DND-41 (cell line): ENCODE results near the gene MAP4K3.

Experiments
- ATAC-seq: fragments of 200-7000 bp; cut with Tn5 transposase; 3 replicates; pipeline ENCODE4 v1.9.1; 2021; ENCODE audit warnings: low read depth; ENCODE audit not compliant: insufficient read depth
- DNase-seq: peaks from one replicate; pipeline ENCODE4 v3.0.0-alpha.2; 2020
- H2AFZ ChIP-seq: 2 replicates; pipeline ENCODE4 v1.6.0; 2012; ENCODE audit warnings: low read depth, low read length
- H3K27ac ChIP-seq: 2 replicates; pipeline ENCODE4 v1.5.1; 2012; ENCODE audit warnings: low read length, inconsistent platforms
- H3K27me3 ChIP-seq: fragments of 200-600 bp; sonication (generic); 2 replicates; pipeline ENCODE4 v1.6.0; 2012; ENCODE audit warnings: low read length, mild to moderate bottlenecking, inconsistent platforms; ENCODE audit not compliant: insufficient read depth, poor library complexity
- H3K36me3 ChIP-seq: 2 replicates; pipeline ENCODE4 v1.5.1; 2012; ENCODE audit warnings: low read length, inconsistent platforms; ENCODE audit not compliant: insufficient read depth
- H3K4me1 ChIP-seq: 2 replicates; pipeline ENCODE4 v1.5.1; 2012; ENCODE audit warnings: mild to moderate bottlenecking, low read length; ENCODE audit not compliant: insufficient read depth
- H3K4me2 ChIP-seq: 2 replicates; pipeline ENCODE4 v1.6.0; 2012; ENCODE audit warnings: mild to moderate bottlenecking, moderate library complexity, low read length, inconsistent platforms; ENCODE audit not compliant: insufficient read depth
- H3K4me3 ChIP-seq, 2 experiments: fragments of 200-600 bp in 1 of 2; shearing (Covaris generic) in 1 of 2; 2 replicates each; pipeline ENCODE4 v1.5.1; 2012 to 2016; ENCODE audit warnings: inconsistent platforms in 2 of 2, low read length in 2 of 2, mild to moderate bottlenecking in 2 of 2, low read depth in 1 of 2, moderate library complexity in 1 of 2
- H3K79me2 ChIP-seq: 2 replicates; pipeline ENCODE4 v1.6.0; 2012; ENCODE audit warnings: low read length, inconsistent platforms; ENCODE audit not compliant: insufficient read depth
- H3K9ac ChIP-seq: 2 replicates; pipeline ENCODE4 v1.6.0; 2012; ENCODE audit warnings: low read depth, mild to moderate bottlenecking, inconsistent platforms, low read length, moderate library complexity
- H3K9me3 ChIP-seq: 2 replicates; pipeline ENCODE4 v1.5.1; 2012; ENCODE audit warnings: low read length, moderate library complexity, mild to moderate bottlenecking, inconsistent platforms; ENCODE audit not compliant: insufficient read depth, severe bottlenecking
- H4K20me1 ChIP-seq: 2 replicates; pipeline ENCODE4 v1.6.0; 2012; ENCODE audit warnings: low read length; ENCODE audit not compliant: insufficient read depth
- EZH2 ChIP-seq: IDR thresholded peaks from 3 replicates; pipeline ENCODE4 v1.6.1; 2012; ENCODE audit warnings: borderline replicate concordance, low read depth, mild to moderate bottlenecking, moderate library complexity, low read length, inconsistent platforms; ENCODE audit not compliant: severe bottlenecking
- TF ChIP-seq, protein P1 (sequence below): IDR thresholded peaks from 2 replicates; pipeline ENCODE4 v1.5.1; 2012; ENCODE audit warnings: borderline replicate concordance, low read length, moderate library complexity, mild to moderate bottlenecking; ENCODE audit not compliant: poor library complexity, severe bottlenecking; ENCODE audit errors: extremely low read depth

The MAP4K3 gene

DNA sequence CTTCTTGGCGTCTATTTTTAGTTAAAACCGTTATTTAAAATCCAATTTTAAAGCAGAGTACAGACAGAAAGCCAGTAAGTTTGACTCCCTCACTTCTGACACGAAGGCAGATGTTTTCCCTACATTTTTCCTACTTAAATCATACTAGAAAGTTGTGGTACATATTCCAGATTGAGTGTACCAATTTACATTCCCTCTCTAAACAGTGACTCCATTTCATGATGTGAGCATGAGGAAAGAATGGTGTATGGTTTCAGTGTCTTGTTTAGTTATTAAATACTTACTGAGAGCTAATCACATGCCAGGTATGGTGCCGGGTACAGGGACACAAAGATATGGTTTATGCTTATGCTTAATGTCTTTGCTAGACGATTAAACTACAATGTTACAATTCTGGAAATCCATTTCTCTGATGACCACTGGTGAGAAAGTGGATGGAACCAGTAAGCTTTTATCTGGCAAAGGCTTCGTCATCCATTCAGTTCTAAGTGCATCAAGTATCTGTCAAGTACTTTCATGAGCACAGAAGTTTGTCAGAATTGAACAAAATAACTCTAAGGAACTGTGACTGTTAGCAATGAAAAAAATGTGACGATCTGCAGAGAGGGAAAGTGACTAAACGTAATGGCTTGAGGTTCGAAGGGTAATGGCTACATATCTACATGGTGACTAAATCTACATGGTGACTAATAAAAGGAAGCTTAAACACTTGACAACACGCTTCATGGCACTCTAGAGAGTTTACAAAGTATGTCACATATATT, 25.7 kb downstream of the MAP4K3 start:
- Histone ChIP-seq H3K36me3 (no peaks in the 10 kb centered on the region), H3K9me3 (no peaks in the 10 kb centered on the region), H2AFZ (no peak overlapping the region), H3K79me2 (peaks cover 94% of the 10 kb centered on the region), H3K27ac (no peak overlapping the region), H3K4me2 (no peak overlapping the region), H3K27me3 (no peaks in the 10 kb centered on the region), H4K20me1 (peaks cover 49% of the 10 kb centered on the region; the same call in 1 of the 2 replicates), H3K4me1 (peaks cover 11% of the 10 kb centered on the region; the same call in 1 of the 2 replicates), H3K9ac (no peak overlapping the region), H3K4me3 (no peak overlapping the region)
- no peak for ATAC-seq
- no peak for DNase-seq
- TF ChIP-seq, protein P1, sequence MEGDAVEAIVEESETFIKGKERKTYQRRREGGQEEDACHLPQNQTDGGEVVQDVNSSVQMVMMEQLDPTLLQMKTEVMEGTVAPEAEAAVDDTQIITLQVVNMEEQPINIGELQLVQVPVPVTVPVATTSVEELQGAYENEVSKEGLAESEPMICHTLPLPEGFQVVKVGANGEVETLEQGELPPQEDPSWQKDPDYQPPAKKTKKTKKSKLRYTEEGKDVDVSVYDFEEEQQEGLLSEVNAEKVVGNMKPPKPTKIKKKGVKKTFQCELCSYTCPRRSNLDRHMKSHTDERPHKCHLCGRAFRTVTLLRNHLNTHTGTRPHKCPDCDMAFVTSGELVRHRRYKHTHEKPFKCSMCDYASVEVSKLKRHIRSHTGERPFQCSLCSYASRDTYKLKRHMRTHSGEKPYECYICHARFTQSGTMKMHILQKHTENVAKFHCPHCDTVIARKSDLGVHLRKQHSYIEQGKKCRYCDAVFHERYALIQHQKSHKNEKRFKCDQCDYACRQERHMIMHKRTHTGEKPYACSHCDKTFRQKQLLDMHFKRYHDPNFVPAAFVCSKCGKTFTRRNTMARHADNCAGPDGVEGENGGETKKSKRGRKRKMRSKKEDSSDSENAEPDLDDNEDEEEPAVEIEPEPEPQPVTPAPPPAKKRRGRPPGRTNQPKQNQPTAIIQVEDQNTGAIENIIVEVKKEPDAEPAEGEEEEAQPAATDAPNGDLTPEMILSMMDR, result no peak
- TF ChIP-seq EZH2, result no peak

DNA sequence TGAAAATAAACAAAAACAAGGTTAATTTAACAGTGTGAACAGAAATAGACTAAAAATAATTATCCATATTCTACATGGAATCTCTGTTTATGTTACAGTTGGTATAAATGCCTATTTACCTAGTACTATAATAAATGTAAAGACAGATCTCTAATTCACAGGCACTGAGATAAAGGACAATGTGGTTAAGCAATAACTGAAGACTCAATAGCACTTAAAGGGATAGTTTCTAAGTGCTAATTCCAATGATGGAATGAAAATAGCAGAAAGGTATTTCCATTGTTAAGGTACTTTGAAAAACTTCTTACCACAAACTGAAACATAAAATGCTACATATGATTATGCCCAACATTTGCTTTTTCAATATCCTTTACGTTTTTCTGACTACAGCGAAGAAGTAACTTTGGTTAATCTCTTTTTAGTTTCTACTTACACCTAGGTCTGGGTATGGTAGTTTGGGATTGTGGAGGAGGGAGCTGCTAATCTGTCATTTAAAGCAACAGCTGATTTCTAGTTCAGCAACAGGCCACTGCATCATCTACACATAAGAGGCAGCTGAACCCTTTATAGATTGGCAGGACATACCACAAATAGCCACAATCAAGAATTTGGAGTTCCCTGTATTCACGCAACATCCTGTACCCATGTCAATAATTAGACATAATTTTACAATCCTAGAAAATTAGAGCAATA, 27.2 kb downstream of the MAP4K3 start:
- H3K4me3 ChIP-seq, result no peak overlapping the region
- peaks cover 54% of the 10 kb centered on the region; the same call in 1 of the 2 replicates for H4K20me1 ChIP-seq
- no peak for TF ChIP-seq EZH2
- TF ChIP-seq, protein P1, result no peak
- peaks cover 95% of the 10 kb centered on the region for H3K79me2 ChIP-seq
- peaks cover 11% of the 10 kb centered on the region; the same call in 1 of the 2 replicates for H3K4me1 ChIP-seq
- DNase-seq, result no peak
- H3K27ac ChIP-seq, result no peak overlapping the region
- no peaks in the 10 kb centered on the region for H3K27me3 ChIP-seq
- no peaks in the 10 kb centered on the region for H3K36me3 ChIP-seq
- ATAC-seq, result no peak
- no peak overlapping the region for H2AFZ ChIP-seq
- H3K9me3 ChIP-seq, result no peaks in the 10 kb centered on the region
- H3K4me2 ChIP-seq, result no peak overlapping the region
- no peak overlapping the region for H3K9ac ChIP-seq

DNA sequence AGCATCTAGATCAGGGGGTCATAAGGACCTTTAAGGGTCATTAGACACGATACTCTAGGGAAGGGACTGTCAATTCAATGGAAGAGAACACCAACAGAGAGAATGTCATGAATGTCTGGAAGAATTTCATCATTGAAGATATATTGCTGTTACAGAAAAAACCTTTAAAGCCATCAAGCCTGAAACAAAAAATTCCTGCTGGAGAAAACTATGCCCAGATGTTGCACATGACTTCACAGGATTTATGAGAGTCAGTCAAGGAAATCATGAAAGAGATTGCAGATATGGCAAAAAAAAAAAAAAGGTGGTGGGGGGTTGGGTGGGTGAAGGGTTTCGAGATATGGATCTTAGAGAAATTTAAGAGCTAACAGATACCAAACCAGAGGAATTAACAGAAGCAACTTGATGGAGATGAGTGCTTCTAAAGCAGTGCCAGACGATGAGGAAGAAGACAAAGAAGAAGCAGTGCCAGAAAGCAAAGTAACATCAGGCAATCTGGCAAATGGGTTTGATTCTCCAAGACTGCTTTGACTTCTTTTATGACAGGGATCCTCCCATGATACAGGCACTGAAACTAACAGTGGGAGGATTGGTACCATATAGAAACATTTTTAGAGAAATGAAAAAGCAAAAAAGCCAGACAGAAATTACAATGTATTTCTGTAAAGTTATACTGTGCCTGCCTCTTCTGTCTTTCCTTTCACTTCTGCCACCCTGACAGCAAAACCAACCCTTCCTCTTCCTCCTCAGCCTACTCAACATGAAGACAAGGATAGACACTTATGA, 28.5 kb downstream of the MAP4K3 start:
- H3K9me3 ChIP-seq, result no peaks in the 10 kb centered on the region
- H3K4me2 ChIP-seq, result no peak overlapping the region
- peaks cover 61% of the 10 kb centered on the region for H4K20me1 ChIP-seq
- H2AFZ ChIP-seq, result no peak overlapping the region
- no peaks in the 10 kb centered on the region for H3K27me3 ChIP-seq
- H3K79me2 ChIP-seq, result peaks cover 96% of the 10 kb centered on the region
- H3K4me3 ChIP-seq, result no peak overlapping the region
- no peak overlapping the region for H3K27ac ChIP-seq
- no peaks in the 10 kb centered on the region for H3K36me3 ChIP-seq
- ATAC-seq (peak; percentile 64), DNase-seq (no peak)
- no peak for TF ChIP-seq EZH2
- TF ChIP-seq, protein P1, result no peak
- H3K4me1 ChIP-seq, result peaks cover 11% of the 10 kb centered on the region; the same call in 1 of the 2 replicates
- H3K9ac ChIP-seq, result no peak overlapping the region
